IMR-90 (cell line): ENCODE results near the gene HBM. TPM values are rescaled to one million over a fixed set of nuclear protein-coding genes. Genes with fewer than 3 reads are reported as not detected.
A peak's percentile ranks its signal among the peaks of the same experiment; 100 is the strongest.

Experiments
- ATAC-seq: fragments of 200-7000 bp; cut with Tn5 transposase; 2 replicates; pipeline ENCODE4 v1.9.1; 2020; ENCODE audit warnings: low read depth, mild to moderate bottlenecking, moderate library complexity
- BruUV-seq: library from RNA; stranded (reverse); fragments of 400-500 nt; replicated peaks from 2 replicates; lab custom pipeline; 2021; lab: Mats Ljungman, UMichigan
- CTCF ChIA-PET: fragments of 300-600 bp; formaldehyde crosslinking; extraction: SDS; loops from one replicate; lab custom pipeline; 2021; ENCODE audit warnings: antibody characterized with exemption; lab: Yijun Ruan, JAX
- POLR2A ChIA-PET: fragments of 300-600 bp; sonication (Branson Sonifier 250); formaldehyde crosslinking; loops from one replicate; lab custom pipeline; 2022; ENCODE audit warnings: antibody characterized with exemption; ENCODE audit not compliant: unreplicated experiment; lab: Charles Lee
- DNase-seq: peaks from one replicate; pipeline ENCODE4 v3.0.0; 2013
- H2AFZ ChIP-seq: replicated peaks from 2 replicates; pipeline ENCODE3; 2013; ENCODE audit warnings: low read length, mild to moderate bottlenecking; ENCODE audit not compliant: poor library complexity
- H2AK5ac ChIP-seq: 2 replicates; pipeline ENCODE4 v1.6.1; 2013; ENCODE audit warnings: low read depth, low read length, inconsistent platforms
- H2AK9ac ChIP-seq: replicated peaks from 2 replicates; pipeline ENCODE3; 2013; ENCODE audit warnings: mild to moderate bottlenecking, low read depth, low read length, moderate library complexity; ENCODE audit not compliant: poor library complexity
- H2BK120ac ChIP-seq: 2 replicates; pipeline ENCODE4 v1.6.1; 2013; ENCODE audit warnings: low read depth, low read length, inconsistent platforms
- H2BK15ac ChIP-seq: 3 replicates; pipeline ENCODE4 v1.6.1; 2013; ENCODE audit warnings: low read depth, low read length, inconsistent platforms
- H2BK20ac ChIP-seq: 2 replicates; pipeline ENCODE4 v1.6.1; 2013; ENCODE audit warnings: low read depth, mild to moderate bottlenecking, inconsistent platforms, low read length, moderate library complexity
- H2BK5ac ChIP-seq: 2 replicates; pipeline ENCODE4 v1.6.1; 2013; ENCODE audit warnings: mild to moderate bottlenecking, low read depth, low read length, inconsistent platforms; ENCODE audit not compliant: poor library complexity, severe bottlenecking
- H3K14ac ChIP-seq: replicated peaks from 2 replicates; pipeline ENCODE4 v1.6.1; 2013; ENCODE audit warnings: low read depth, low read length, inconsistent platforms
- H3K18ac ChIP-seq: 2 replicates; pipeline ENCODE4 v1.6.1; 2013; ENCODE audit warnings: low read depth, low read length, control low read depth
- H3K23ac ChIP-seq: 2 replicates; pipeline ENCODE4 v1.6.1; 2013; ENCODE audit warnings: low read depth, low read length, inconsistent platforms
- H3K27ac ChIP-seq: 2 replicates; pipeline ENCODE4 v1.5.1; 2013; ENCODE audit warnings: mild to moderate bottlenecking, control low read depth, low read length; ENCODE audit not compliant: insufficient read depth
- H3K27me3 ChIP-seq: 2 replicates; pipeline ENCODE4 v1.6.1; 2013; ENCODE audit warnings: low read length; ENCODE audit not compliant: control insufficient read depth, insufficient read depth
- H3K36me3 ChIP-seq: 2 replicates; pipeline ENCODE4 v1.6.1; 2013; ENCODE audit warnings: low read length, mixed read lengths; ENCODE audit not compliant: control insufficient read depth, insufficient read depth
- H3K4ac ChIP-seq: 2 replicates; pipeline ENCODE4 v1.6.1; 2013; ENCODE audit warnings: low read depth, low read length, inconsistent platforms
- H3K4me1 ChIP-seq: 2 replicates; pipeline ENCODE4 v1.6.1; 2013; ENCODE audit warnings: low read length, mixed read lengths; ENCODE audit not compliant: control insufficient read depth, insufficient read depth
- H3K4me2 ChIP-seq: 2 replicates; pipeline ENCODE4 v1.6.1; 2013; ENCODE audit warnings: low read depth, mild to moderate bottlenecking, control low read depth, low read length, moderate library complexity
- H3K4me3 ChIP-seq: 2 replicates; pipeline ENCODE4 v1.5.1; 2013; ENCODE audit warnings: low read depth, mild to moderate bottlenecking, control low read depth, low read length, moderate library complexity; ENCODE audit not compliant: insufficient read depth
- H3K56ac ChIP-seq: 2 replicates; pipeline ENCODE4 v1.6.1; 2013; ENCODE audit warnings: low read length, inconsistent platforms; ENCODE audit not compliant: insufficient read depth; ENCODE audit errors: extremely low read depth
- H3K79me1 ChIP-seq, 2 experiments: 2 replicates each; pipeline ENCODE4 v1.6.1; 2013; ENCODE audit warnings: low read length in 2 of 2, inconsistent platforms in 1 of 2, low read depth in 1 of 2
- H3K9ac ChIP-seq: 2 replicates; pipeline ENCODE4 v1.6.1; 2013; ENCODE audit warnings: low read depth, low read length, control low read depth
- H3K9me1 ChIP-seq: 2 replicates; pipeline ENCODE4 v1.6.1; 2013; ENCODE audit warnings: low read length, inconsistent platforms; ENCODE audit not compliant: insufficient read depth
- H3K9me3 ChIP-seq: 2 replicates; pipeline ENCODE4 v1.6.1; 2013; ENCODE audit warnings: low read length; ENCODE audit not compliant: control insufficient read depth, insufficient read depth
- H4K20me1 ChIP-seq: 2 replicates; pipeline ENCODE4 v1.6.1; 2013; ENCODE audit warnings: low read length, inconsistent platforms; ENCODE audit not compliant: insufficient read depth
- H4K5ac ChIP-seq: 2 replicates; pipeline ENCODE4 v1.6.1; 2013; ENCODE audit warnings: mild to moderate bottlenecking, low read depth, low read length, control low read depth
- H4K8ac ChIP-seq, 2 experiments: 2 replicates each; pipeline ENCODE4 v1.6.1; 2013; ENCODE audit warnings: low read depth in 2 of 2, low read length in 2 of 2, control low read depth in 1 of 2, inconsistent platforms in 1 of 2
- H4K91ac ChIP-seq: 2 replicates; pipeline ENCODE4 v1.6.1; 2013; ENCODE audit warnings: low read depth, low read length, inconsistent platforms; ENCODE audit not compliant: insufficient read depth
- WGBS, 2 experiments: methylation state at CpG; one replicate each; pipeline versions ENCODE4 v1.1.5 to v1.1.7; 2013; ENCODE audit warnings: missing lambda C conversion rate in 2 of 2; ENCODE audit not compliant: insufficient read length in 1 of 2; ENCODE audit errors: extremely low coverage in 2 of 2; 5-methylcytosine and 5-hydroxymethylcytosine counted together
- dilution Hi-C: fragments of 300-500 bp; cut with HindIII; formaldehyde crosslinking; loops from one replicate; pipeline ENCODE4 v1.14.3; 2018; ENCODE audit warnings: low sequenced_read_pairs; ENCODE audit not compliant: unreplicated experiment
- in situ Hi-C: fragments of 300-500 bp; cut with MboI; formaldehyde crosslinking; loops from 3 replicates; pipeline ENCODE4 v1.14.3; 2019; ENCODE audit warnings: low sequenced_read_pairs, inconsistent platforms, mixed read lengths
- intact Hi-C: fragments of 100-400 bp; cut with micrococcal nuclease; formaldehyde crosslinking; loops from 2 replicates; pipeline ENCODE4 v1.10.0; 2022
- polyA plus RNA-seq, 3 experiments: library from polyadenylated mRNA; depleted of rRNA; stranded (reverse); fragments of >200 nt; gene quantifications; 2 replicates each; pipeline ENCODE4 v1.2.3, GENCODE V29; 2012; ENCODE audit warnings: low replicate concordance in 1 of 3
- total RNA-seq: library from RNA; depleted of rRNA; stranded (reverse); fragments of >200 nt; gene quantifications from 2 replicates; pipeline ENCODE4 v1.2.3, GENCODE V29; 2012
- TF ChIP-seq, protein P1 (sequence below): fragments of 150-350 bp; IDR thresholded peaks from 2 replicates; pipeline ENCODE4 v1.6.1; 2017; ENCODE audit warnings: mild to moderate bottlenecking, antibody characterized with exemption, low read length, low read depth

Gene HBM
- total and polyA plus RNA-seq, 2 of the 4 experiments (the other 2 are of a cell fraction): not detected

GRCh38 chr16:155031-155398 lies 10.8 kb upstream of the HBM start:
- Histone ChIP-seq H2BK5ac (no peak overlapping the region), H2AK5ac (no peak overlapping the region), H3K79me1 (no peaks in the 10 kb centered on the region), H3K18ac (no peak overlapping the region), H3K9ac (peak overlapping the region; percentile 28; the same call in 1 of the 2 replicates), H3K4ac (no peak overlapping the region), H3K23ac (peak overlapping the region; percentile 56; the same call in 1 of the 2 replicates), H3K36me3 (no peaks in the 10 kb centered on the region), H3K9me1 (no peaks in the 10 kb centered on the region), H3K9me3 (no peaks in the 10 kb centered on the region), H3K4me3 (peak overlapping the region; percentile 22; the same call in 1 of the 2 replicates), H2BK120ac (no peak overlapping the region), H4K91ac (no peak overlapping the region), H4K8ac (no peak overlapping the region), H2BK15ac (no peak overlapping the region), H3K14ac (no peak overlapping the region), H3K4me2 (peak overlapping the region; percentile 80), H2AFZ (peak overlapping the region; percentile 87), H3K56ac (no peak overlapping the region), H4K5ac (no peak overlapping the region), H4K20me1 (no peaks in the 10 kb centered on the region), H2AK9ac (no peak overlapping the region), H3K27me3 (peaks cover 22% of the 10 kb centered on the region), H3K4me1 (no peaks in the 10 kb centered on the region), H3K27ac (no peak overlapping the region), H2BK20ac (no peak overlapping the region)
- in situ Hi-C loops: no loop called here
- ChIA-PET CTCF (no interaction called here), POLR2A (interaction anchor here (0.6 kb wide), 1 partner anchor 89 kb away, joined by 8 read pairs; no protein-coding TSS in a partner anchor)
- WGBS, 2 experiments: no CpG with 5 or more reads among the region's 7 CpGs
- ATAC-seq (no peak), DNase-seq (no peak)
- BruUV-seq: no TSS peak
- dilution Hi-C loops: no loop called here
- TF ChIP-seq, protein P1, sequence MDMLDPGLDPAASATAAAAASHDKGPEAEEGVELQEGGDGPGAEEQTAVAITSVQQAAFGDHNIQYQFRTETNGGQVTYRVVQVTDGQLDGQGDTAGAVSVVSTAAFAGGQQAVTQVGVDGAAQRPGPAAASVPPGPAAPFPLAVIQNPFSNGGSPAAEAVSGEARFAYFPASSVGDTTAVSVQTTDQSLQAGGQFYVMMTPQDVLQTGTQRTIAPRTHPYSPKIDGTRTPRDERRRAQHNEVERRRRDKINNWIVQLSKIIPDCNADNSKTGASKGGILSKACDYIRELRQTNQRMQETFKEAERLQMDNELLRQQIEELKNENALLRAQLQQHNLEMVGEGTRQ: no peak
- intact Hi-C loops: no loop called here
